GM23338 (cell line): ENCODE data around the gene NINJ2. TPM values are rescaled to one million over a fixed set of nuclear protein-coding genes. Genes with fewer than 3 reads are reported as not detected.

Experiments used
- ETS1 ChIP-seq: IDR thresholded peaks from 2 replicates; pipeline ENCODE4 v1.6.1; 2016; ENCODE audit warnings: antibody characterized with exemption
- JUNB ChIP-seq: IDR thresholded peaks from one replicate; pipeline ENCODE4 v1.6.1; 2016; ENCODE audit warnings: antibody characterized with exemption; ENCODE audit not compliant: unreplicated experiment
- NANOG ChIP-seq: IDR thresholded peaks from 2 replicates; pipeline ENCODE4 v1.6.1; 2016; ENCODE audit warnings: antibody characterized with exemption, borderline replicate concordance
- POLR2AphosphoS5 ChIP-seq: IDR thresholded peaks from 2 replicates; pipeline ENCODE4 v1.6.1; 2016; ENCODE audit warnings: antibody characterized with exemption, low read depth
- REST ChIP-seq: IDR thresholded peaks from one replicate; pipeline ENCODE4 v1.6.1; 2018; ENCODE audit warnings: antibody characterized with exemption; ENCODE audit not compliant: unreplicated experiment
- ZNF331 ChIP-seq: fragments of 250-450 bp; sonication (Bioruptor Pico); IDR thresholded peaks from 2 replicates; pipeline ENCODE4 v1.5.0; 2020; ENCODE audit warnings: low read depth, mild to moderate bottlenecking, moderate library complexity
- ZNF462 ChIP-seq: fragments of 250-450 bp; sonication (Bioruptor Pico); IDR thresholded peaks from 2 replicates; pipeline ENCODE4 v1.5.0; 2020; ENCODE audit warnings: mild to moderate bottlenecking, moderate library complexity
- polyA plus RNA-seq: library from polyadenylated mRNA; unstranded; fragments of >200 nt; fragmentation: Nextera tagmentation; extraction: Ambion mirVana; gene quantifications from 2 replicates; pipeline ENCODE4 v1.2.1, GENCODE V29; 2016
- total RNA-seq: library from RNA; depleted of rRNA; stranded (reverse); fragments of >200 nt; shearing (Covaris generic); gene quantifications from 2 replicates; pipeline ENCODE4 v1.2.3, GENCODE V29; 2014

Gene NINJ2
- total and polyA plus RNA-seq, 2 experiments from 2014 or later: 0.94 to 2.6 TPM

- TF ChIP-seq ZNF462 (no peak), REST (no peak), ZNF331 (CRISPR knock-in tag) (no peak), POLR2AphosphoS5 (no peak), JUNB (no peak), ETS1 (no peak), NANOG (no peak)
Observed at GRCh38 chr12:552466-552865, 110.8 kb downstream of the NINJ2 start (continued).
